Stimulated activated CD8-positive, alpha-beta memory T cell treated with anti-CD3 and anti-CD28 coated beads, Interleukin-4, amount 100 ng/mL, for 4 hours (primary cell): Measurements from ENCODE around the gene INVS.
"Not testable (repeated sequence)": the region's sequence is repeated elsewhere in the genome, so short reads cannot be mapped to it uniquely, and the experiment has no call there.

Experiments
- DNase-seq, 2 donors: peaks; one replicate each; pipeline ENCODE4 v3.0.0-alpha.2; 2020; ENCODE audit warnings: low read depth in 2 of 2, low spot score in 1 of 2

The INVS gene

GRCh38 chr9:100117316-100117715 is 18.3 kb downstream of the INVS start:
- no peak for DNase-seq

GRCh38 chr9:100120286-100120685 is 21.2 kb downstream of the INVS start:
- no peak for DNase-seq

DNA sequence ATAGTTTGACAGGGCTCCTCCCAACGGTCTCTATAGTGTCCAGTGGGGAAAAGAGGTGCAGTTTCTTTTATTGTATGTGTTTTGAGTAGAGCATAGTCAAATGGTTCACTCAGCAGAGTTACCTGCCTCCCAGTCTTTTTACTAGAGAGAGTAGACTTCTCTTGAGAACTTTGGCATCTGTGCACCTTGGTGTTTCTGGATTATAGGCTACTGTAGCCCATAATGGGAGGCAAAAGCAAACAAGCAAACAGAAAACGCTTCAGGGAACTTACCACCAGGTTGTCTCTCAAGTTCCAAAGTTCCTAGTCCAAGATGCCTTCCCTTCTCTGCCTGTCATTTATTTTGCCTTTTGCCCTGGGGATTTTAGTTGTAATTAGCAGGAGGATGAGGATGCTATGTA is 26.2 kb downstream of the INVS start:
- no peak for DNase-seq

DNA sequence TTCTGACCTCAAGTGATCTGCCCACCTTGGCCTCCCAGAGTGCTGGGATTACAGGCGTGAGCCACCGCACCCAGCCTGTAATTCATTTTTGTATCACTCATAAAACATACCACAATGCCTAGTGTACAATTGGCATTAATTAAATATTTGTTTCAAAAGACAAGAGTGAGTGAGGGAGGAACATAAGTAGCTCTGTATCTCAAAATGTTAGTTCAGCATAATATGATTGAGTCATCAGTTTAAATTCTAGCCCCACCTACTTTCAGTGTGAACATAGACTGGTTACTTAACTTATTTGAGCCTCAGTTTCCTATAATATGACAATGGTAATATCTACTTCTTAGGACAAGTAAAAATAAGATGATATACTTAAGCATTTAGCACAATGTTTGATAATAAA is 26.9 kb downstream of the INVS start:
- DNase-seq, result no peak

DNA sequence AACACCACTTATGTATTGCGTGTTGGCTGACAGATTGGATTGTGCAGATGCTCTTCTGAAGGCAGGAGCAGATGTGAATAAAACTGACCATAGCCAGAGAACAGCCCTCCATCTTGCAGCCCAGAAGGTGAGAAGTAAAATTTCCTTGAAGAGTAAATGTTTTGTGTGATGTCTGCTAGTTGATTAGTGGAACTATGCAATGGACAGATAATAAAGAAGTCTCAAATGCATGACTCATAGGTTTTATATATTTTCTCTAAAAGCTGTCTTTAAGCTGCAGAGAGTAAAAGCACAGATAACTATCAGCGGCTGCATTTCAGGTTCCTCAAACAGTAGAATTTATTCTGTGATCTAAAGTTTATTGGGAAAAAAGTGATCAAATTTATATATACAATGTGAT is 27.4 kb downstream of the INVS start:
- no peak for DNase-seq

- DNase-seq, result no peak
Measured at GRCh38 chr9:100129772-100130171, 30.7 kb downstream of the INVS start.

- DNase-seq, result no peak
Measured at GRCh38 chr9:100131216-100131615, 32.2 kb downstream of the INVS start.

GRCh38 chr9:100131875-100132430 is 32.9 kb downstream of the INVS start:
- DNase-seq, result no peak

DNA sequence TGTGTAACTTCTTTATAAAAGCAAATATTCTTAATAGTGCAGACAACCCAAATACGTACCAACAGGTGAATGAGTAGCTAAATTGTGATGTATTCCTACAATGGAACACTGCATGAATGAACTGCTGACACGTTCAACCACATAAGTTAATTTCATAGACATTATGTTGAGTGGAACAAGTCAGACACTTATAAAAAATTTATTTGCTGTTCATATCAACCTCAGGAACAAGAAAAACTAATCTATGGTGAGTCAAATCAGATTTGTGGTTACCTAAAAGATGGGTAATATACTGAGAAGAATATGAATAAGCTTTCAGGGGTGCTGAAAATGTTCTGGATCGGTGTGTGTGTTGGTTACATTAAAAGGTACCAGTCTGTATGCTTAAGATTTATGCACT is 35.7 kb downstream of the INVS start:
- DNase-seq, result no peak

- DNase-seq, result not testable (repeated sequence)
Measured at GRCh38 chr9:100136799-100137198, 37.8 kb downstream of the INVS start.

- DNase-seq, result not testable (repeated sequence)
Measured at GRCh38 chr9:100140303-100140702, 41.3 kb downstream of the INVS start.

- not testable (repeated sequence) for DNase-seq
Measured at GRCh38 chr9:100141862-100142261, 42.8 kb downstream of the INVS start.

DNA sequence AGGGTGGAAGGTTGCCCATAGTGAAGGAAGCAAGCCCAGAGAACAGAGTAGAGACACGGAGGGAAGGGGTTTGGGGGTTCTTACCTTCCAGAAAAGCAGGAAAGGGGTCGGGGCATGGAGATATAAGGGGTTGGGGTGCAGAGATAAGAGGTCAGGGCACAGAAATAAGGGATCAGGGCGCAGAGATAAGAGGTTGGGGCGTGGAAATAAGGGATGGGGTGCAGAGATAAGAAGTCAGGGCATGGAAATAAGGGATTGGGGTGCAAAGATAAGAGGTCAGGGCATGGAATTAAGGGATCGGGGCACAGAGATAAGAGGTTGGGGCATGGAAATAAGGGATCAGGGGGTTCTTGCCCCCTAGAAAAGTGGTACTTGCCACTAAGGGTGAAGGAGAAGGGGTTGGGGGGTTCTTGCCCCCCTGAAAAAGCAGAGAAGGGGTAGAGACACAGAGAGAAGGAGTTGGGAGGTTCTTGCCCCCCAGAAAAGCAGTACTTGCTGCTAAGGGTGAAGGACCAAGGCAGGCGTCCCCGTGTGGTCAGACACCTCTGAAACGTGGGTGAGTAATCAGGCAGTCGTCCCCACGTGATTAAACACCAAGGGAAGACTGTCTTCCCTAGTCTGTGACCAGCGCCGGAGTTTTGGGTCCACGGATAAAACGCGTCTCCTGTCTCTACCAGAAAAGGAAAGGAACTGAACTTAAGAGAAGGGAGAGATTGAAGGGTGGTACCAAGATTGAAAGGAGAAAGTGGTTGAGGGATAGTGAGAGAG is 46.3 kb downstream of the INVS start:
- DNase-seq, result not testable (repeated sequence)

DNA sequence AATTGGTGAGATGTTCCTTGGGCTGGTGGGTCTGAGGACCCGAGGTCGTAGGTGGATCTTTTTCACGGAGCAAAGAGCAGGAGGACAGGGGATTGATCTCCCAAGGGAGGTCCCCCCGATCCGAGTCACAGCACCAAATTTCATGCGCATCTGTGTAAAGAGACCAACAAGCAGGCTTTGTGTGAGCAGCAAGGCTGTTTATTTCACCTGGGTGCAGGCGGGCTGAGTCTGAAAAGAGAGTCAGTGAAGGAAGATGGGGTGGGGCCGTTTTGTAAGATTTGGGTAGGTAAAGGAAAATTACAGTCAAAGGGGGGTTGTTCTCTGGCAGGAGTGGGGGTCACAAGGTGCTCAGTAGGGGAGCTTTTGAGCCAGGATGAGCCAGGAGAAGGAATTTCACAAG is 46.9 kb downstream of the INVS start:
- DNase-seq, result not testable (repeated sequence)

GRCh38 chr9:100150214-100150613 is 51.2 kb downstream of the INVS start:
- no peak for DNase-seq

- no peak for DNase-seq
Measured at GRCh38 chr9:100160021-100160420, 61.0 kb downstream of the INVS start.

GRCh38 chr9:100167176-100167575 is 68.1 kb downstream of the INVS start:
- no peak for DNase-seq

- no peak for DNase-seq
Measured at GRCh38 chr9:100167915-100168654, 69.0 kb downstream of the INVS start.

- no peak for DNase-seq
Measured at GRCh38 chr9:100170085-100170484, 71.0 kb downstream of the INVS start.

- no peak for DNase-seq
Measured at GRCh38 chr9:100170556-100170955, 71.5 kb downstream of the INVS start.

GRCh38 chr9:100186356-100186755 is 87.3 kb downstream of the INVS start:
- no peak for DNase-seq

DNA sequence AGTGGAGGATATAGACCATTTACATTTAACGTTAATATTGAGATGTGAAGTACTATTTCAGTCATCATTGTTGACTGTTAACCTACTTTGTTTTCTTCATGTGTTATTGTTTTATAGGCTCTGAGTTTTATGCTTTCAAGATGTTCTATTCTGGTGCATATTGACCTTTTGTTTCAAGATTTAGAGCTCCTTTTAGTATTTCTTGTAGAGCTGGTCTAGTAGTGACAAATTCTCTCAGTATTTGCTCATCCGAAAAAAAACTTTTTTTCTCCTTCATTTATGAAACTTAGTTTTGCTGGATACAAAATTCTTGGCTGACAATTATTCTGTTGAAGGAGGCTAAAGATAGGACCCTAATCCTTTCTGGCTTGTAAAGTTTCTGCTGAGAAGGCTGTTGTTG is 91.3 kb downstream of the INVS start:
- no peak for DNase-seq
